B cell (primary cell): Measurements from ENCODE around the gene WDR70. TPM values are rescaled to one million over a fixed set of nuclear protein-coding genes. Genes with fewer than 3 reads are reported as not detected.
"Not testable (repeated sequence)": the region's sequence is repeated elsewhere in the genome, so short reads cannot be mapped to it uniquely, and the experiment has no call there.

Experiments
- ATAC-seq: fragments of 200-7000 bp; cut with Tn5 transposase; one replicate; pipeline ENCODE4 v1.10.0; 2021; ENCODE audit warnings: low read depth, mild to moderate bottlenecking, moderate number of reproducible peaks, moderate library complexity
- CTCF ChIA-PET: fragments of 350-600 bp; sonication (Branson Sonifier 250); formaldehyde crosslinking; loops from one replicate; lab custom pipeline; 2021; ENCODE audit warnings: antibody characterized with exemption, inconsistent platforms; lab: Charles Lee
- POLR2A ChIA-PET: fragments of 350-600 bp; sonication (Branson Sonifier 250); formaldehyde crosslinking; loops from one replicate; lab custom pipeline; 2021; ENCODE audit warnings: antibody characterized with exemption; lab: Charles Lee
- DNase-seq: peaks from one replicate; pipeline ENCODE4 v3.0.0; 2013
- H2AFZ ChIP-seq: 2 replicates; pipeline ENCODE4 v1.6.1; 2012; ENCODE audit warnings: mild to moderate bottlenecking, low read depth, low read length; ENCODE audit not compliant: insufficient read depth, poor library complexity, severe bottlenecking
- H3K27ac ChIP-seq, 2 donors: 1 replicate in 1 of 2; 2 replicates in 1 of 2; pipeline ENCODE4 v1.5.1; 2012 to 2013; ENCODE audit warnings: low read length in 2 of 2, mild to moderate bottlenecking in 2 of 2, moderate library complexity in 1 of 2
- H3K27me3 ChIP-seq, 4 experiments: fragments of 200-600 bp in 1 of 4; sonication (generic) in 1 of 4; replicated peaks in 1 of 4; 1 replicate in 2 of 4; 2 replicates in 2 of 4; pipeline versions ENCODE4 v1.6.1 to v1.7.0; 2013 to 2016; ENCODE audit warnings: low read length in 3 of 4, mild to moderate bottlenecking in 2 of 4, mixed read lengths in 1 of 4, moderate library complexity in 1 of 4; ENCODE audit not compliant: insufficient read depth in 4 of 4, control insufficient read depth in 3 of 4; ENCODE audit errors: control extremely low read depth in 1 of 4
- H3K36me3 ChIP-seq, 2 experiments: replicated peaks in 1 of 2; 1 replicate in 1 of 2; 2 replicates in 1 of 2; pipeline versions ENCODE4 v1.6.1 to v1.7.1; 2013; ENCODE audit warnings: low read length in 1 of 2; ENCODE audit not compliant: insufficient read depth in 2 of 2, control insufficient read depth in 1 of 2; ENCODE audit errors: control extremely low read depth in 1 of 2, extremely low read depth in 1 of 2
- H3K4me1 ChIP-seq, 2 donors: fragments of 200-600 bp in 1 of 2; sonication (generic) in 1 of 2; 1 replicate in 1 of 2; 2 replicates in 1 of 2; pipeline versions ENCODE4 v1.5.1 to v1.6.1; 2013 to 2017; ENCODE audit warnings: low read length in 2 of 2; ENCODE audit not compliant: control insufficient read depth in 2 of 2, insufficient read depth in 2 of 2
- H3K4me2 ChIP-seq: replicated peaks from 2 replicates; pipeline ENCODE3; 2012; ENCODE audit warnings: mild to moderate bottlenecking, low read depth, low read length; ENCODE audit not compliant: poor library complexity, severe bottlenecking
- H3K4me3 ChIP-seq, 5 experiments: fragments of 200-600 bp in 1 of 5; sonication (generic) in 1 of 5; 1 replicate in 3 of 5; 2 replicates in 2 of 5; pipeline versions ENCODE4 v1.5.1 to v1.7.0; 2011 to 2016; ENCODE audit warnings: low read length in 4 of 5, mild to moderate bottlenecking in 4 of 5, low read depth in 2 of 5, control low read depth in 1 of 5, moderate library complexity in 1 of 5; ENCODE audit not compliant: insufficient read depth in 1 of 5; ENCODE audit errors: control extremely low read depth in 1 of 5, extremely low read depth in 1 of 5
- H3K79me2 ChIP-seq: fragments of 200-600 bp; sonication (generic); one replicate; pipeline ENCODE4 v1.6.0; 2016; ENCODE audit warnings: low read length; ENCODE audit not compliant: control insufficient read depth, insufficient read depth
- H3K9ac ChIP-seq: fragments of 200-600 bp; sonication (generic); 2 replicates; pipeline ENCODE4 v1.6.1; 2017; ENCODE audit warnings: mild to moderate bottlenecking, low read length, moderate library complexity
- H3K9me3 ChIP-seq, 3 donors: one replicate each; pipeline versions ENCODE4 v1.6.1 to v1.7.1; 2013; ENCODE audit warnings: low read length in 2 of 3; ENCODE audit not compliant: control insufficient read depth in 2 of 3, insufficient read depth in 1 of 3; ENCODE audit errors: control extremely low read depth in 1 of 3
- H4K20me1 ChIP-seq: 2 replicates; pipeline ENCODE4 v1.6.0; 2012; ENCODE audit warnings: mild to moderate bottlenecking, low read length; ENCODE audit not compliant: insufficient read depth, control insufficient read depth, poor library complexity, severe bottlenecking
- H3K27ac Mint-ChIP-seq: one replicate; pipeline ENCODE4 v1.8.0; 2021; ENCODE audit warnings: mixed read lengths
- H3K27me3 Mint-ChIP-seq: one replicate; pipeline ENCODE4 v1.8.0; 2021; ENCODE audit warnings: mixed read lengths
- H3K4me1 Mint-ChIP-seq: one replicate; pipeline ENCODE4 v1.8.0; 2021; ENCODE audit warnings: mixed read lengths
- H3K4me3 Mint-ChIP-seq: one replicate; pipeline ENCODE4 v1.8.0; 2021; ENCODE audit warnings: mixed read lengths
- H3K9me3 Mint-ChIP-seq: one replicate; pipeline ENCODE4 v1.8.0; 2022; ENCODE audit warnings: mixed read lengths; ENCODE audit not compliant: insufficient read depth
- EZH2 ChIP-seq: IDR thresholded peaks from 2 replicates; pipeline ENCODE4 v1.6.1; 2012; ENCODE audit warnings: borderline replicate concordance, low read depth, mild to moderate bottlenecking, moderate library complexity, low read length; ENCODE audit not compliant: insufficient read depth, poor library complexity, severe bottlenecking
- WGBS: methylation state at CpG from one replicate; pipeline ENCODE4 v1.1.5; 2013; ENCODE audit warnings: missing lambda C conversion rate; ENCODE audit not compliant: insufficient coverage; 5-methylcytosine and 5-hydroxymethylcytosine counted together
- intact Hi-C: fragments of 100-400 bp; cut with micrococcal nuclease; formaldehyde crosslinking; loops from one replicate; pipeline ENCODE4 v1.10.0; 2022
- polyA plus RNA-seq: library from polyadenylated mRNA; depleted of rRNA; stranded (reverse); fragments of >200 nt; gene quantifications from 2 replicates; pipeline ENCODE4 v1.2.3, GENCODE V29; 2012
- total RNA-seq, 2 donors: library from RNA; stranded (reverse); fragments of 120-200 nt in 1 of 2; gene quantifications; 1 replicate in 1 of 2; 2 replicates in 1 of 2; pipeline versions ENCODE4 v1.2.3 to v1.2.4, GENCODE V29; 2013 to 2022
- TF ChIP-seq, protein P1 (sequence below): fragments of 200-600 bp; IDR thresholded peaks from one replicate; pipeline ENCODE4 v1.8.0; 2022; ENCODE audit warnings: antibody characterized with exemption, mild to moderate bottlenecking

WDR70 gene
- total and polyA plus RNA-seq, 2 donors (not counting 1 experiment from before 2014, with no cell fraction given) = 12.8 to 46.8 TPM

DNA sequence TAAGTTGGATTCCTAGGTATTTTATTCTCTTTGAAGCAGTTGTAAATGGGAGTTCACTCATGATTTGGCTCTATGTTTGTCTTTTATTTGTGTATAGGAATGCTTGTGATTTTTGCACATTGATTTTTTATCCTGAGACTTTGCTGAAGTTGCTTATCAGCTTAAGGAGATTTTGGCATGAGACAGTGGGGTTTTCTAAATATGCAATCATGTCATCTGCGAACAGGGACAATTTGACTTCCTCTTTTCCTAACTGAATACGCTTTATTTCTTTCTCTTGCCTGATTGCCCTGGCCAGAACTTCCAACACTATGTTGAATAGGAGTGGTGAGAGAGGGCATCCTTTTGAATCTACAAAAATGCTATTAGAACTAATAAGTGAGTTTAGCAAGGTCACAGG is 215.7 kb downstream of the WDR70 start:
- H3K79me2 ChIP-seq, H3K27ac ChIP-seq, H3K9me3 ChIP-seq, CTCF ChIA-PET, H3K4me3 ChIP-seq, DNase-seq, H4K20me1 ChIP-seq, H3K4me3 Mint-ChIP-seq, H3K9ac ChIP-seq, H3K27ac Mint-ChIP-seq, H3K4me2 ChIP-seq, H2AFZ ChIP-seq, H3K4me1 Mint-ChIP-seq, ATAC-seq, intact Hi-C loops, POLR2A ChIA-PET, H3K4me1 ChIP-seq, H3K27me3 ChIP-seq, H3K36me3 ChIP-seq, H3K27me3 Mint-ChIP-seq, H3K9me3 Mint-ChIP-seq: not testable (repeated sequence)
- WGBS = no CpG with 5 or more reads among the region's 2 CpGs

DNA sequence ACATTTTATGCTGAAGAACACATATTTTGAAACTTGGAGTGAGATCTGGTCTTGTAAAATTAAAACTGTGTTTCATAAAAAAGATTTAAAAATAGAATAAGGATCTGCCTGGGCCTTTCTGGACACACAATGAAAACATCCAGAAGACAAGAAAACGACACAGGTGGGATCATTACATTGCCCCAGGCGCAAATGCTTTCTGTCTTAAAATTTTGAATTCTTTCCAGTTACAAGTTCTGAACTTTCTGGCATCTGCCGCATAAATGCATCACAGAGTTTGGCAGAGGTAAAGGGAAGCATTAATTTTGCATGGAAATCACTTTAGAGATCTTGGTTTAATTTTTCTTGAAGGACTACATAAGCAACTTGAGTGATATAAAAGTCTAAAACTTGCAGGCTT is 219.6 kb downstream of the WDR70 start:
- Histone ChIP-seq H3K79me2 (no peaks in the 10 kb centered on the region), H3K36me3 (peaks cover 0 to 3% of the 10 kb centered on the region in 2 experiments), H2AFZ (no peak overlapping the region), H3K9me3 (peaks cover 1 to 10% (median 6%) of the 10 kb centered on the region in 3 donors), H3K9ac (no peak overlapping the region), H3K4me3 (no peak overlapping the region), H3K4me2 (no peak overlapping the region), H4K20me1 (no peaks in the 10 kb centered on the region), H3K27me3 (no peaks in the 10 kb centered on the region), H3K27ac (no peak overlapping the region), H3K4me1 (no peaks in the 10 kb centered on the region)
- ChIA-PET CTCF (no interaction called here), POLR2A (no interaction called here)
- DNase-seq (no peak), ATAC-seq (no peak)
- no peaks in the 10 kb centered on the region for H3K27me3 Mint-ChIP-seq
- intact Hi-C loops = no loop called here
- no peaks in the 10 kb centered on the region for H3K9me3 Mint-ChIP-seq
- no peak overlapping the region for H3K4me3 Mint-ChIP-seq
- TF ChIP-seq, protein P1, sequence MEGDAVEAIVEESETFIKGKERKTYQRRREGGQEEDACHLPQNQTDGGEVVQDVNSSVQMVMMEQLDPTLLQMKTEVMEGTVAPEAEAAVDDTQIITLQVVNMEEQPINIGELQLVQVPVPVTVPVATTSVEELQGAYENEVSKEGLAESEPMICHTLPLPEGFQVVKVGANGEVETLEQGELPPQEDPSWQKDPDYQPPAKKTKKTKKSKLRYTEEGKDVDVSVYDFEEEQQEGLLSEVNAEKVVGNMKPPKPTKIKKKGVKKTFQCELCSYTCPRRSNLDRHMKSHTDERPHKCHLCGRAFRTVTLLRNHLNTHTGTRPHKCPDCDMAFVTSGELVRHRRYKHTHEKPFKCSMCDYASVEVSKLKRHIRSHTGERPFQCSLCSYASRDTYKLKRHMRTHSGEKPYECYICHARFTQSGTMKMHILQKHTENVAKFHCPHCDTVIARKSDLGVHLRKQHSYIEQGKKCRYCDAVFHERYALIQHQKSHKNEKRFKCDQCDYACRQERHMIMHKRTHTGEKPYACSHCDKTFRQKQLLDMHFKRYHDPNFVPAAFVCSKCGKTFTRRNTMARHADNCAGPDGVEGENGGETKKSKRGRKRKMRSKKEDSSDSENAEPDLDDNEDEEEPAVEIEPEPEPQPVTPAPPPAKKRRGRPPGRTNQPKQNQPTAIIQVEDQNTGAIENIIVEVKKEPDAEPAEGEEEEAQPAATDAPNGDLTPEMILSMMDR = no peak
- TF ChIP-seq EZH2 = no peak
- no peak overlapping the region for H3K27ac Mint-ChIP-seq
- WGBS = 100% methylated on average over 2 of the region's 3 CpGs
- peaks cover 3% of the 10 kb centered on the region for H3K4me1 Mint-ChIP-seq
